Spleen (tissue), 7 donors: ENCODE data around the gene PRDM16.

Experiments used
- CTCF ChIP-seq, 11 experiments: fragments of 200-600 bp in 7 of 11; fragments of 450-650 bp in 4 of 11; sonication (generic) in 4 of 11; IDR thresholded peaks in 8 of 11; conservative IDR thresholded peaks in 3 of 11; 1 replicate in 7 of 11; 2 replicates in 4 of 11; pipeline versions ENCODE4 v1.4.0 to v1.8.0; 2016 to 2021; ENCODE audit warnings: antibody characterized with exemption in 11 of 11, inconsistent platforms in 4 of 11, mild to moderate bottlenecking in 1 of 11
- POLR2A ChIP-seq, 3 donors: fragments of 450-650 bp; IDR thresholded peaks; one replicate each; pipeline ENCODE4 v1.5.1; 2017; ENCODE audit warnings: antibody characterized with exemption in 3 of 3, mild to moderate bottlenecking in 1 of 3
- POLR2AphosphoS5 ChIP-seq, 3 donors: sonication (generic); formaldehyde crosslinking; IDR thresholded peaks; one replicate each; pipeline ENCODE4 v1.5.1; 2017; ENCODE audit warnings: antibody characterized with exemption in 3 of 3
- donor health status: DM: no; HTN: no; CAD: no; lungs with moderate emphysema.
- donor health status: DM: no; HTN: no; CAD: no.
- donor health status: DM: no; HTN: no; CAD: no.

- TF ChIP-seq CTCF (IDR thresholded peaks at IDR 0.05 in 8 of 11, conservative IDR thresholded peaks at IDR 0.05 in 3 of 11) (no peak), POLR2A (IDR thresholded peaks at IDR 0.05) (no peak), POLR2AphosphoS5 (IDR thresholded peaks at IDR 0.05) (no peak)
Measured at GRCh38 chr1:3432306-3432705, 363.3 kb downstream of the PRDM16 start.
